Heart right ventricle (tissue), 16 donors: ENCODE results near the gene RAD18. TPM values are rescaled to one million over a fixed set of nuclear protein-coding genes. Genes with fewer than 3 reads are reported as not detected.

Experiments used
- ATAC-seq, 8 donors: fragments of 200-7000 bp; cut with Tn5 transposase; one replicate each; pipeline ENCODE4 v1.9.1; 2020; ENCODE audit warnings: mild to moderate bottlenecking in 8 of 8, moderate library complexity in 8 of 8, moderate number of reproducible peaks in 1 of 8
- DNase-seq, 2 donors: peaks; one replicate each; pipeline ENCODE4 v3.0.0-alpha.2; 2020
- H3K27ac ChIP-seq, 10 donors: fragments of 200-600 bp; sonication (generic) in 2 of 10; one replicate each; pipeline versions ENCODE4 v1.5.0 to v1.8.0; 2020 to 2022; ENCODE audit warnings: mild to moderate bottlenecking in 3 of 10
- H3K27me3 ChIP-seq, 7 donors: fragments of 200-600 bp; one replicate each; pipeline ENCODE4 v1.8.0; 2021 to 2022; ENCODE audit warnings: mild to moderate bottlenecking in 2 of 7
- H3K36me3 ChIP-seq, 9 donors: fragments of 200-600 bp; sonication (generic) in 1 of 9; one replicate each; pipeline versions ENCODE4 v1.5.0 to v1.8.0; 2020 to 2022; ENCODE audit warnings: mild to moderate bottlenecking in 2 of 9
- H3K4me1 ChIP-seq, 9 donors: fragments of 200-600 bp; sonication (generic) in 1 of 9; one replicate each; pipeline versions ENCODE4 v1.5.0 to v1.8.0; 2020 to 2022; ENCODE audit warnings: mild to moderate bottlenecking in 4 of 9
- H3K4me3 ChIP-seq, 10 donors: fragments of 200-600 bp; sonication (generic) in 2 of 10; one replicate each; pipeline versions ENCODE4 v1.5.0 to v1.8.0; 2020 to 2022; ENCODE audit warnings: mild to moderate bottlenecking in 7 of 10, moderate library complexity in 2 of 10
- H3K9me3 ChIP-seq, 11 donors: fragments of 200-600 bp in 10 of 11; sonication (generic) in 2 of 11; one replicate each; pipeline versions ENCODE4 v1.5.0 to v1.8.0; 2013 to 2022; ENCODE audit warnings: mild to moderate bottlenecking in 2 of 11, control low read depth in 1 of 11, moderate library complexity in 1 of 11
- CTCF ChIP-seq, 9 donors: fragments of 200-600 bp; sonication (generic) in 2 of 9; IDR thresholded peaks; one replicate each; pipeline versions ENCODE4 v1.5.0 to v1.8.0; 2021 to 2022; ENCODE audit warnings: antibody characterized with exemption in 9 of 9, mild to moderate bottlenecking in 5 of 9, moderate library complexity in 1 of 9
- WGBS, 2 donors: extraction: QIAGEN DNeasy Blood & Tissue Kit; methylation state at CpG; one replicate each; pipeline ENCODE4 v1.1.7; 2013; ENCODE audit warnings: inconsistent platforms in 1 of 2; 5-methylcytosine and 5-hydroxymethylcytosine counted together
- intact Hi-C, 10 donors: fragments of 100-400 bp; cut with DNase I; formaldehyde crosslinking; loops; one replicate each; pipeline versions ENCODE4 v1.11.1 to v1.14.2; 2022
- polyA plus RNA-seq, 2 donors: library from polyadenylated mRNA; stranded (reverse); fragments of 200-250 nt; gene quantifications; one replicate each; pipeline ENCODE4 v1.2.3, GENCODE V29; 2013
- total RNA-seq, 10 donors: library from RNA; stranded (reverse); fragmentation: NEBNext Ultra II Directional in 3 of 10; extraction: Animal tissue kit (Norgen Biotek cat#: 25700) in 3 of 10; gene quantifications; one replicate each; pipeline versions ENCODE4 v1.2.1 to v1.2.4, GENCODE V29; 2021 to 2023
- donor health status: Arrhythmogenic right ventricular cardiomyopathy.
- donor health status: ischemic (EF 13 %, LVEDD 7.1; RV severe dilation, severe dysfunction).
- donor health status: healthy with polysubstance abuse.
- donor health status: DM: no; HTN: yes; CAD: no.
- donor health status: DM: no; HTN: no; CAD: no.
- donor health status: ischemic (EF 25% LVEDD 6.9; RV normal size, moderate dysfunction).
- donor health status: ischemic (EF 25% LVEDD 5.7; RV mildly dilated, moderate dysfunction).
- donor health status: healthy.
- donor health status: DM: yes; HTN: yes; CAD: no.
- donor health status: Ischemic cardiomyopathy.
- donor health status: ischemic (EF 35%, LVEDD 5.7; RV mildly dilated, moderate dysfunction).
- donor health status: nonischemic (EF 11% LVEDD 7.7; RV severe dilation, severe dysfunction).
- donor health status: DM: yes; HTN: yes; CAD: no.
- donor health status: PGD.
- donor health status: ischemic (EF 29% LVEDD 5.4; RV normal size, mild dysfunction).
- donor health status: nonischemic (EF 23%, LVEDD 6.1; RV moderate dilation, normal function).

The RAD18 gene
- total and polyA plus RNA-seq, 12 donors: 0.97 to 4.6 (median 2.8) TPM

GRCh38 chr3:8882171-8882593, 81.1 kb downstream of the RAD18 start:
- Histone ChIP-seq H3K4me3 (no peak overlapping the region), H3K27ac (no peak overlapping the region), H3K27me3 (no peaks in the 10 kb centered on the region), H3K4me1 (peaks cover 0 to 3% (median 0%) of the 10 kb centered on the region in 9 donors), H3K9me3 (peaks cover 0 to 9% (median 0%) of the 10 kb centered on the region in 11 donors), H3K36me3 (peaks cover 0 to 18% (median 0%) of the 10 kb centered on the region in 9 donors)
- no peak for TF ChIP-seq CTCF (IDR thresholded peaks at IDR 0.05)
- no peak for DNase-seq
- intact Hi-C loops: no loop called here
- no peak for ATAC-seq
- 60 to 62% methylated on average over 3 of the region's 3 CpGs for WGBS, 2 donors

GRCh38 chr3:8879347-8879944, 83.8 kb downstream of the RAD18 start:
- intact Hi-C loops: no loop called here
- Histone ChIP-seq H3K36me3 (peaks cover 0 to 19% (median 0%) of the 10 kb centered on the region in 9 donors), H3K9me3 (peaks cover 0 to 9% (median 0%) of the 10 kb centered on the region in 11 donors), H3K27ac (no peak overlapping the region), H3K4me1 (peaks cover 0 to 5% (median 0%) of the 10 kb centered on the region in 9 donors), H3K4me3 (no peak overlapping the region), H3K27me3 (no peaks in the 10 kb centered on the region)
- 95 to 97% methylated on average over 5 of the region's 5 CpGs for WGBS, 2 donors
- DNase-seq: no peak
- ATAC-seq: no peak
- no peak for TF ChIP-seq CTCF (IDR thresholded peaks at IDR 0.05)

- H3K9me3 ChIP-seq: no peaks in the 10 kb centered on the region
- intact Hi-C loops: no loop called here
- no peak overlapping the region for H3K27ac ChIP-seq
- ATAC-seq (no peak), DNase-seq (no peak)
- TF ChIP-seq CTCF (IDR thresholded peaks at IDR 0.05): no peak
- H3K36me3 ChIP-seq: peaks cover 0 to 19% (median 0%) of the 10 kb centered on the region in 9 donors
- H3K4me1 ChIP-seq: peaks cover 0 to 5% (median 0%) of the 10 kb centered on the region in 9 donors
- no peak overlapping the region for H3K4me3 ChIP-seq
- H3K27me3 ChIP-seq: no peaks in the 10 kb centered on the region
Observed at GRCh38 chr3:8875836-8876235, 87.4 kb downstream of the RAD18 start.

- H3K27ac ChIP-seq: no peak overlapping the region
- H3K9me3 ChIP-seq: no peaks in the 10 kb centered on the region
- no peak for DNase-seq
- TF ChIP-seq CTCF (IDR thresholded peaks at IDR 0.05): no peak
- peaks cover 0 to 16% (median 0%) of the 10 kb centered on the region in 9 donors for H3K36me3 ChIP-seq
- no peak for ATAC-seq
- H3K4me1 ChIP-seq: peaks cover 0 to 5% (median 0%) of the 10 kb centered on the region in 9 donors
- 97 to 99% methylated on average over 5 of the region's 5 CpGs for WGBS, 2 donors
- H3K4me3 ChIP-seq: no peak overlapping the region
- H3K27me3 ChIP-seq: no peaks in the 10 kb centered on the region
- intact Hi-C loops: no loop called here
Observed at GRCh38 chr3:8873740-8874139, 89.5 kb downstream of the RAD18 start.
